ENCODE measurements around the gene PRDM16.
"Not testable (repeated sequence)": the region's sequence is repeated elsewhere in the genome, so short reads cannot be mapped to it uniquely, and the experiment has no call there.

Gene PRDM16

GRCh38 chr1:3229081-3229725 is 160.2 kb downstream of the PRDM16 start:
- DNase-seq (ENCODE audit: low read depth) = no peak

GRCh38 chr1:3230553-3230952 is 161.6 kb downstream of the PRDM16 start:
- no peak for DNase-seq (ENCODE audit: low read depth)

- DNase-seq (ENCODE audit: low read depth) = no peak
Measured at GRCh38 chr1:3231245-3231644, 162.2 kb downstream of the PRDM16 start.

GRCh38 chr1:3231826-3232225 is 162.8 kb downstream of the PRDM16 start:
- DNase-seq (ENCODE audit: low read depth) = no peak

- DNase-seq (ENCODE audit: low read depth) = no peak
Measured at GRCh38 chr1:3233031-3233430, 164.0 kb downstream of the PRDM16 start.

- no peak for DNase-seq (ENCODE audit: low read depth)
Measured at GRCh38 chr1:3233551-3233950, 164.5 kb downstream of the PRDM16 start.

- no peak for DNase-seq (ENCODE audit: low read depth)
Measured at GRCh38 chr1:3234281-3234680, 165.3 kb downstream of the PRDM16 start.

- DNase-seq (ENCODE audit: low read depth) = no peak
Measured at GRCh38 chr1:3234956-3235355, 166.0 kb downstream of the PRDM16 start.

GRCh38 chr1:3235496-3235895 is 166.5 kb downstream of the PRDM16 start:
- no peak for DNase-seq (ENCODE audit: low read depth)

GRCh38 chr1:3236361-3236760 is 167.4 kb downstream of the PRDM16 start:
- no peak for DNase-seq (ENCODE audit: low read depth)

GRCh38 chr1:3236955-3237354 is 168.0 kb downstream of the PRDM16 start:
- no peak for DNase-seq (ENCODE audit: low read depth)

GRCh38 chr1:3237570-3237969 is 168.6 kb downstream of the PRDM16 start:
- DNase-seq (ENCODE audit: low read depth) = no peak

GRCh38 chr1:3237994-3238702 is 169.1 kb downstream of the PRDM16 start:
- no peak for DNase-seq (ENCODE audit: low read depth)

- DNase-seq (ENCODE audit: low read depth) = no peak
Measured at GRCh38 chr1:3238703-3239278, 169.8 kb downstream of the PRDM16 start.

- not testable (repeated sequence) for DNase-seq (ENCODE audit: low read depth)
Measured at GRCh38 chr1:3239991-3240390, 171.0 kb downstream of the PRDM16 start.

GRCh38 chr1:3240524-3241235 is 171.7 kb downstream of the PRDM16 start:
- DNase-seq (ENCODE audit: low read depth) = no peak

- no peak for DNase-seq (ENCODE audit: low read depth)
Measured at GRCh38 chr1:3241236-3241550, 172.2 kb downstream of the PRDM16 start.

- DNase-seq (ENCODE audit: low read depth) = no peak
Measured at GRCh38 chr1:3241673-3242407, 172.8 kb downstream of the PRDM16 start.

- no peak for DNase-seq (ENCODE audit: low read depth)
Measured at GRCh38 chr1:3242408-3243260, 173.6 kb downstream of the PRDM16 start.

- no peak for DNase-seq (ENCODE audit: low read depth)
Measured at GRCh38 chr1:3243304-3243703, 174.3 kb downstream of the PRDM16 start.
